HCT116 (cell line): ENCODE measurements around the gene ZNF430. TPM values are rescaled to one million over a fixed set of nuclear protein-coding genes. Genes with fewer than 3 reads are reported as not detected.

Source experiments
- ATAC-seq: fragments of 200-7000 bp; cut with Tn5 transposase; 2 replicates; pipeline ENCODE4 v1.9.1; 2020; ENCODE audit warnings: mild to moderate bottlenecking, moderate library complexity
- BruUV-seq: library from RNA; stranded (reverse); fragments of 400-500 nt; replicated peaks from 2 replicates; lab custom pipeline; 2021; lab: Mats Ljungman, UMichigan
- CTCF ChIA-PET: fragments of 300-600 bp; sonication (Branson Sonifier 250); formaldehyde crosslinking; loops from one replicate; lab custom pipeline; 2021; ENCODE audit warnings: antibody characterized with exemption; lab: Charles Lee
- POLR2A ChIA-PET: fragments of 300-600, 350-600 bp; sonication (Branson Sonifier 250); formaldehyde crosslinking; loops from one replicate; lab custom pipeline; 2021; ENCODE audit warnings: antibody characterized with exemption; lab: Charles Lee
- RAD21 ChIA-PET, 2 experiments: fragments of 300-600 bp; sonication (Branson Sonifier 250); formaldehyde crosslinking; loops; one replicate each; lab custom pipeline; 2023; ENCODE audit warnings: low total read pairs in 2 of 2; ENCODE audit not compliant: uncharacterized antibody in 2 of 2, unreplicated experiment in 2 of 2, low non-redundant PET in 1 of 2; lab: Charles Lee
- DNase-seq: peaks from one replicate; pipeline ENCODE4 v3.0.0-alpha.2; 2010; ENCODE audit warnings: low read depth, low spot score
- H2AFZ ChIP-seq: fragments of 200-600 bp; shearing (Covaris generic), sonication (generic); 2 replicates; pipeline ENCODE4 v1.6.1; 2017; ENCODE audit warnings: low read depth, mixed run types, mixed read lengths, antibody characterized with exemption, low read length; ENCODE audit not compliant: poor library complexity, severe bottlenecking
- H3K27ac ChIP-seq: 2 replicates; pipeline ENCODE4 v1.5.1; 2012; ENCODE audit warnings: low read depth, low read length
- H3K27me3 ChIP-seq: fragments of 200-600 bp; sonication (generic); 2 replicates; pipeline ENCODE4 v1.6.1; 2016; ENCODE audit warnings: mixed run types, low read length, mixed read lengths; ENCODE audit not compliant: insufficient read depth
- H3K36me3 ChIP-seq, 2 experiments: fragments of 200-500 bp in 1 of 2; fragments of 200-600 bp in 1 of 2; sonication (Bioruptor generic) in 1 of 2; sonication (generic) in 1 of 2; 2 replicates each; pipeline versions ENCODE4 v1.5.1 to v1.6.1; 2014 to 2016; ENCODE audit warnings: low read length in 2 of 2, inconsistent platforms in 1 of 2, mixed read lengths in 1 of 2, mixed run types in 1 of 2; ENCODE audit not compliant: insufficient read depth in 2 of 2, control insufficient read depth in 1 of 2
- H3K4me1 ChIP-seq, 2 experiments: fragments of 200-600 bp in 1 of 2; sonication (generic) in 1 of 2; 2 replicates each; pipeline versions ENCODE4 v1.5.1 to v1.6.1; 2012 to 2017; ENCODE audit warnings: low read length in 2 of 2, inconsistent platforms in 1 of 2, mild to moderate bottlenecking in 1 of 2, mixed read lengths in 1 of 2, mixed run types in 1 of 2, moderate library complexity in 1 of 2; ENCODE audit not compliant: insufficient read depth in 2 of 2, control insufficient read depth in 1 of 2
- H3K4me2 ChIP-seq: fragments of 200-600 bp; sonication (generic); 2 replicates; pipeline ENCODE4 v1.6.1; 2017; ENCODE audit warnings: mixed run types, low read length, mixed read lengths
- H3K4me3 ChIP-seq, 2 experiments: fragments of 200-600 bp in 1 of 2; sonication (generic) in 1 of 2; replicated peaks in 1 of 2; 2 replicates each; pipeline ENCODE4 v1.5.1; 2011 to 2016; ENCODE audit warnings: low read length in 2 of 2, control low read depth in 1 of 2, low read depth in 1 of 2, mild to moderate bottlenecking in 1 of 2, mixed read lengths in 1 of 2, mixed run types in 1 of 2
- H3K79me2 ChIP-seq: fragments of 200-600 bp; sonication (generic); 2 replicates; pipeline ENCODE4 v1.6.1; 2017; ENCODE audit warnings: mild to moderate bottlenecking, mixed run types, low read length, moderate library complexity, mixed read lengths; ENCODE audit not compliant: insufficient read depth
- H3K9ac ChIP-seq: fragments of 200-600 bp; sonication (generic); 2 replicates; pipeline ENCODE4 v1.6.1; 2016; ENCODE audit warnings: low read length, mixed read lengths
- H3K9me2 ChIP-seq: fragments of 200-600 bp; sonication (generic), shearing (Covaris generic); 2 replicates; pipeline ENCODE4 v1.6.1; 2017; ENCODE audit warnings: mixed run types, mild to moderate bottlenecking, moderate library complexity; ENCODE audit not compliant: insufficient read depth
- H3K9me3 ChIP-seq, 2 experiments: fragments of 200-500 bp in 1 of 2; fragments of 200-600 bp in 1 of 2; sonication (Bioruptor generic) in 1 of 2; sonication (generic) in 1 of 2; 2 replicates each; pipeline ENCODE4 v1.6.1; 2014 to 2017; ENCODE audit warnings: low read length in 2 of 2, mixed read lengths in 2 of 2, inconsistent platforms in 1 of 2, low read depth in 1 of 2, mild to moderate bottlenecking in 1 of 2, mixed run types in 1 of 2, moderate library complexity in 1 of 2; ENCODE audit not compliant: control insufficient read depth in 1 of 2, insufficient read depth in 1 of 2
- H4K20me1 ChIP-seq: fragments of 200-600 bp; sonication (generic), shearing (Covaris generic); 2 replicates; pipeline ENCODE4 v1.6.1; 2017; ENCODE audit warnings: mixed run types, mild to moderate bottlenecking, moderate library complexity; ENCODE audit not compliant: insufficient read depth
- CBX3 ChIP-seq: IDR thresholded peaks from 2 replicates; pipeline ENCODE4 v1.6.1; 2012; ENCODE audit warnings: low read depth
- CEBPB ChIP-seq: IDR thresholded peaks from 2 replicates; pipeline ENCODE4 v1.6.1; 2012; ENCODE audit warnings: low read depth
- EGR1 ChIP-seq: IDR thresholded peaks from 2 replicates; pipeline ENCODE4 v1.6.1; 2012; ENCODE audit warnings: low read depth
- ELF1 ChIP-seq: IDR thresholded peaks from 2 replicates; pipeline ENCODE4 v1.6.1; 2012; ENCODE audit warnings: low read depth, borderline replicate concordance
- EZH2 ChIP-seq: fragments of 200-600 bp; sonication (generic); IDR thresholded peaks from 2 replicates; pipeline ENCODE4 v1.6.1; 2017; ENCODE audit warnings: antibody characterized with exemption, mixed run types
- FOSL1 ChIP-seq: IDR thresholded peaks from 2 replicates; pipeline ENCODE4 v1.6.1; 2012; ENCODE audit warnings: low read depth
- POLR2A ChIP-seq: IDR thresholded peaks from 2 replicates; pipeline ENCODE4 v1.7.0; 2011; ENCODE audit warnings: borderline replicate concordance; ENCODE audit not compliant: insufficient read depth, insufficient read length; ENCODE audit errors: extremely low read depth
- POLR2AphosphoS5 ChIP-seq: IDR thresholded peaks from 2 replicates; pipeline ENCODE4 v1.6.1; 2011; ENCODE audit warnings: mild to moderate bottlenecking, low read depth, low read length, moderate library complexity
- RAD21 ChIP-seq: IDR thresholded peaks from 2 replicates; pipeline ENCODE4 v1.6.1; 2012; ENCODE audit warnings: low read depth, mild to moderate bottlenecking
- SIN3A ChIP-seq: IDR thresholded peaks from 2 replicates; pipeline ENCODE4 v1.6.1; 2012; ENCODE audit warnings: low read depth
- SP1 ChIP-seq: IDR thresholded peaks from 2 replicates; pipeline ENCODE4 v1.6.1; 2012; ENCODE audit warnings: low read depth
- SRF ChIP-seq: IDR thresholded peaks from 2 replicates; pipeline ENCODE4 v1.6.1; 2012; ENCODE audit warnings: low read depth
- YY1 ChIP-seq: IDR thresholded peaks from 2 replicates; pipeline ENCODE4 v1.6.1; 2011; ENCODE audit warnings: low read length, low read depth, moderate library complexity, mild to moderate bottlenecking; ENCODE audit not compliant: insufficient replicate concordance; ENCODE audit errors: extremely low read depth
- ZFX ChIP-seq: fragments of 450-650 bp; IDR thresholded peaks from 2 replicates; pipeline ENCODE4 v1.6.1; 2017
- ZNF274 ChIP-seq: fragments of 200-500 bp; sonication (Bioruptor generic); IDR thresholded peaks from 2 replicates; pipeline ENCODE4 v1.6.1; 2014; ENCODE audit warnings: mild to moderate bottlenecking, low read depth, low read length, inconsistent platforms
- intact Hi-C: fragments of 100-400 bp; cut with micrococcal nuclease; formaldehyde crosslinking; loops from 2 replicates; pipeline ENCODE4 v1.10.0; 2022
- total RNA-seq: library from RNA; stranded (reverse); gene quantifications from one replicate; pipeline ENCODE4 v1.2.1, GENCODE V29; 2021; ENCODE audit not compliant: unreplicated experiment
- TF ChIP-seq, protein P1 (sequence below): IDR thresholded peaks from 2 replicates; pipeline ENCODE4 v1.6.1; 2011; ENCODE audit warnings: mild to moderate bottlenecking, low read length, moderate library complexity; ENCODE audit not compliant: insufficient replicate concordance; ENCODE audit errors: extremely low read depth
- TF ChIP-seq, protein P2 (sequence below): IDR thresholded peaks from 2 replicates; pipeline ENCODE4 v1.6.1; 2012

ZNF430 gene
- total RNA-seq, 1 experiment from 2014 or later = 8.4 TPM

DNA sequence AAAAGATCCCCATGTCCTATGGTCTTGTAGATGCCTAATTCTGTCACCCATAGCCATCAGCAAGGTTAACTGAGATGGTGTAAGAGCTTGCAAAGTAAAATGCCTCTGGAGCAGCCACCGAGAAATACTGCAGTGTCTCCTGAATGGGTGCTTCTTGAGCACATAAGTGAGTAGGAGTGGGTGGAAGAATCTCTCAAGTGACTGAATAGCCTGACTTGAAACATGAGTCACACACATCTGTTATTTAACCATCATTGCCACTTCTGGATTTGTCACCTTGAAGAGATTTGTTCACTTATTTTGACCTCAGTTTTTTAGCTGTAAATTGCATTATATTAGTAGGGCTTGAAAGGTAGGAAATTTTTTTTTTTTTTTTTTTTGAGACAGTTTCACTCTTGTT lies 63.9 kb downstream of the ZNF430 start (continued):
- TF ChIP-seq, protein P1, sequence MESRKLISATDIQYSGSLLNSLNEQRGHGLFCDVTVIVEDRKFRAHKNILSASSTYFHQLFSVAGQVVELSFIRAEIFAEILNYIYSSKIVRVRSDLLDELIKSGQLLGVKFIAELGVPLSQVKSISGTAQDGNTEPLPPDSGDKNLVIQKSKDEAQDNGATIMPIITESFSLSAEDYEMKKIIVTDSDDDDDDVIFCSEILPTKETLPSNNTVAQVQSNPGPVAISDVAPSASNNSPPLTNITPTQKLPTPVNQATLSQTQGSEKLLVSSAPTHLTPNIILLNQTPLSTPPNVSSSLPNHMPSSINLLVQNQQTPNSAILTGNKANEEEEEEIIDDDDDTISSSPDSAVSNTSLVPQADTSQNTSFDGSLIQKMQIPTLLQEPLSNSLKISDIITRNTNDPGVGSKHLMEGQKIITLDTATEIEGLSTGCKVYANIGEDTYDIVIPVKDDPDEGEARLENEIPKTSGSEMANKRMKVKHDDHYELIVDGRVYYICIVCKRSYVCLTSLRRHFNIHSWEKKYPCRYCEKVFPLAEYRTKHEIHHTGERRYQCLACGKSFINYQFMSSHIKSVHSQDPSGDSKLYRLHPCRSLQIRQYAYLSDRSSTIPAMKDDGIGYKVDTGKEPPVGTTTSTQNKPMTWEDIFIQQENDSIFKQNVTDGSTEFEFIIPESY = no peak
- TF ChIP-seq YY1 = no peak
- no peak for TF ChIP-seq EGR1

DNA sequence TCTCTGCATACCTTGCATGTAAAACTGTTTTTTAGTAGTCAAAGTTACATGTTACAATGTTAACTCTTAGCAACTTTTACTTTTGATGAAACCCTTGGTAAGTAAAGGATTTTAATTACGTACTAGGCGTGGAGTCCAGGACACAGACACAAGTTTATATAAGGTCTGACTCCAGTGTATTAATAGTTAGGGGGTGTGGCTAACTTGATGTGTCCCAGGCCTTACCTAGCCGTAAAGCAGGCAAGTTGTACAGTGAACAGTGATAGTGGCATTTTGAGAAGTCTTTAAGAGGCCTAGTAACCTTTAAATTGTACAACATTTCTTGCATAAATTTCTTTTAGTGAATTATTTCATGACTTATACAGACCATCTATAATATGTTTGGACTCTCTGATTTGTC lies 67.4 kb downstream of the ZNF430 start:
- intact Hi-C loops = no loop called here
- TF ChIP-seq EZH2 (no peak), POLR2AphosphoS5 (no peak), CEBPB (no peak), ELF1 (no peak), SP1 (no peak), POLR2A (no peak), ZNF274 (no peak), FOSL1 (no peak), SRF (no peak), SIN3A (no peak), ZFX (no peak), EGR1 (no peak), CBX3 (no peak), RAD21 (no peak)
- TF ChIP-seq, protein P1 = no peak
- TF ChIP-seq, protein P2, sequence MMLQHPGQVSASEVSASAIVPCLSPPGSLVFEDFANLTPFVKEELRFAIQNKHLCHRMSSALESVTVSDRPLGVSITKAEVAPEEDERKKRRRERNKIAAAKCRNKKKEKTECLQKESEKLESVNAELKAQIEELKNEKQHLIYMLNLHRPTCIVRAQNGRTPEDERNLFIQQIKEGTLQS = no peak
- Histone ChIP-seq H3K9me2 (no peaks in the 10 kb centered on the region), H3K4me1 (peaks cover 0 to 14% of the 10 kb centered on the region in 2 experiments; a peak in 3 of 4 replicates), H3K9me3 (no peaks in the 10 kb centered on the region), H3K79me2 (peaks cover 19% of the 10 kb centered on the region), H3K9ac (no peak overlapping the region), H2AFZ (no peak overlapping the region), H4K20me1 (no peaks in the 10 kb centered on the region), H3K27me3 (no peaks in the 10 kb centered on the region), H3K36me3 (peaks cover 3 to 7% of the 10 kb centered on the region in 2 experiments; a peak in 1 of 4 replicates), H3K4me3 (no peak overlapping the region), H3K4me2 (no peak overlapping the region), H3K27ac (no peak overlapping the region)
- POLR2A ChIA-PET = no interaction called here
- CTCF ChIA-PET = no interaction called here
- DNase-seq (no peak), ATAC-seq (no peak)
- RAD21 ChIA-PET = no interaction called here
- BruUV-seq = no TSS peak
